Measurements from ENCODE around the gene C16orf74.
A peak's percentile ranks its signal among the peaks of the same experiment; 100 is the strongest.

Gene C16orf74

GRCh38 chr16:85750827-85751697 lies at the start of gene C16orf74:
TSS of gene C16orf74 (minus strand) at chr16:85751096. CDS start at chr16:85735217, 15,879 bp downstream.
- peak; percentile 59 for DNase-seq (ENCODE audit: low spot score)

GRCh38 chr16:85800321-85800669 lies 49.4 kb upstream of the C16orf74 start:
- DNase-seq (ENCODE audit: low spot score), result peak; percentile 46

GRCh38 chr16:85799497-85800320 lies 48.8 kb upstream of the C16orf74 start, which contains the start of the genes COX4I1 and EMC8:
TSS of gene COX4I1 (plus strand) at chr16:85799695. CDS start at chr16:85801206, 1,511 bp downstream.
TSS of gene EMC8 (minus strand) at chr16:85799544. CDS start at chr16:85799295, 249 bp downstream.
- peak; percentile 94 for DNase-seq (ENCODE audit: low spot score)

GRCh38 chr16:85798901-85799496 lies 48.1 kb upstream of the C16orf74 start:
- peak; percentile 31 for DNase-seq (ENCODE audit: low spot score)

- peak; percentile 10 for DNase-seq (ENCODE audit: low spot score)
Measured at GRCh38 chr16:85798283-85798776, 47.4 kb upstream of the C16orf74 start.

GRCh38 chr16:85796599-85796998 lies 45.7 kb upstream of the C16orf74 start:
- DNase-seq (ENCODE audit: low spot score), result no peak

GRCh38 chr16:85796152-85796551 lies 45.3 kb upstream of the C16orf74 start:
- no peak for DNase-seq (ENCODE audit: low spot score)

GRCh38 chr16:85794696-85795095 lies 43.8 kb upstream of the C16orf74 start:
- no peak for DNase-seq (ENCODE audit: low spot score)

- no peak for DNase-seq (ENCODE audit: low spot score)
Measured at GRCh38 chr16:85793662-85794298, 42.9 kb upstream of the C16orf74 start.

- DNase-seq (ENCODE audit: low spot score), result no peak
Measured at GRCh38 chr16:85789773-85790172, 38.9 kb upstream of the C16orf74 start.

- no peak for DNase-seq (ENCODE audit: low spot score)
Measured at GRCh38 chr16:85788819-85789218, 37.9 kb upstream of the C16orf74 start.

GRCh38 chr16:85785927-85786326 lies 35.0 kb upstream of the C16orf74 start:
- DNase-seq (ENCODE audit: low spot score), result no peak

- DNase-seq (ENCODE audit: low spot score), result no peak
Measured at GRCh38 chr16:85784813-85785212, 33.9 kb upstream of the C16orf74 start.

- no peak for DNase-seq (ENCODE audit: low spot score)
Measured at GRCh38 chr16:85783441-85783840, 32.5 kb upstream of the C16orf74 start.

GRCh38 chr16:85782451-85782850 lies 31.6 kb upstream of the C16orf74 start:
- no peak for DNase-seq (ENCODE audit: low spot score)

GRCh38 chr16:85781695-85782370 lies 30.9 kb upstream of the C16orf74 start:
- no peak for DNase-seq (ENCODE audit: low spot score)

GRCh38 chr16:85781156-85781555 lies 30.3 kb upstream of the C16orf74 start:
- DNase-seq (ENCODE audit: low spot score), result no peak

GRCh38 chr16:85780281-85780680 lies 29.4 kb upstream of the C16orf74 start:
- DNase-seq (ENCODE audit: low spot score), result no peak

- no peak for DNase-seq (ENCODE audit: low spot score)
Measured at GRCh38 chr16:85778873-85779272, 28.0 kb upstream of the C16orf74 start.

- peak; percentile 91 for DNase-seq (ENCODE audit: low spot score)
Measured at GRCh38 chr16:85777583-85778310, 26.9 kb upstream of the C16orf74 start.

Measured in kidney tubule cell (primary cell).